NCI-H226 (cell line): ENCODE data around the gene YIPF7.

ENCODE experiments used
- DNase-seq: peaks from one replicate; pipeline ENCODE4 v3.0.0-alpha.2; 2015

YIPF7 gene

GRCh38 chr4:44651425-44651824 lies at the start of gene YIPF7:
TSS of gene YIPF7 (minus strand) at chr4:44651625. CDS start at chr4:44650100, 1,525 bp downstream.
- no peak for DNase-seq

GRCh38 chr4:44701037-44701436 lies 49.6 kb upstream of the YIPF7 start:
- no peak for DNase-seq

GRCh38 chr4:44700427-44700826 lies 49.0 kb upstream of the YIPF7 start:
- no peak for DNase-seq

- no peak for DNase-seq
These were observed 33.2 kb upstream of the YIPF7 start for GRCh38 chr4:44684648-44685047.

GRCh38 chr4:44679060-44679459 lies 27.6 kb upstream of the YIPF7 start:
- DNase-seq, result no peak

- peak; percentile 87 for DNase-seq
These were observed 26.9 kb upstream of the YIPF7 start, which contains the start of gene GUF1 for GRCh38 chr4:44678094-44679041. TSS of gene GUF1 (plus strand) at chr4:44678420. CDS start at chr4:44678623, 203 bp downstream.

GRCh38 chr4:44675366-44675765 lies 23.9 kb upstream of the YIPF7 start:
- DNase-seq, result no peak

- no peak for DNase-seq
These were observed 23.0 kb upstream of the YIPF7 start for GRCh38 chr4:44674471-44674870.

GRCh38 chr4:44671636-44672035 lies 20.2 kb upstream of the YIPF7 start:
- no peak for DNase-seq

- no peak for DNase-seq
These were observed 19.2 kb upstream of the YIPF7 start for GRCh38 chr4:44670506-44671199.

GRCh38 chr4:44668526-44668925 lies 17.1 kb upstream of the YIPF7 start:
- no peak for DNase-seq

- no peak for DNase-seq
These were observed 12.3 kb upstream of the YIPF7 start for GRCh38 chr4:44663539-44664263.

GRCh38 chr4:44662623-44663005 lies 11.2 kb upstream of the YIPF7 start:
- no peak for DNase-seq

- no peak for DNase-seq
These were observed 10.7 kb upstream of the YIPF7 start for GRCh38 chr4:44661940-44662622.

- DNase-seq, result no peak
These were observed 9.0 kb upstream of the YIPF7 start for GRCh38 chr4:44660396-44660795.

- DNase-seq, result no peak
These were observed 577 bp upstream of the YIPF7 start for GRCh38 chr4:44652002-44652401.

- DNase-seq, result no peak
These were observed 5.3 kb downstream of the YIPF7 start for GRCh38 chr4:44646151-44646550.

- no peak for DNase-seq
These were observed 13.3 kb downstream of the YIPF7 start for GRCh38 chr4:44638091-44638490.

GRCh38 chr4:44632733-44633132 lies 18.7 kb downstream of the YIPF7 start:
- no peak for DNase-seq

GRCh38 chr4:44632089-44632488 lies 19.3 kb downstream of the YIPF7 start:
- no peak for DNase-seq

- peak; percentile 36 for DNase-seq
These were observed 22.1 kb downstream of the YIPF7 start for GRCh38 chr4:44629280-44629866.

GRCh38 chr4:44623676-44624075 lies 27.7 kb downstream of the YIPF7 start:
- no peak for DNase-seq
